HG03045 (cell line): Measurements from ENCODE around the gene SACS.
A peak's percentile ranks its signal among the peaks of the same experiment; 100 is the strongest.
"Not testable (repeated sequence)": the region's sequence is repeated elsewhere in the genome, so short reads cannot be mapped to it uniquely, and the experiment has no call there.

Source experiments
- ATAC-seq: cut with Tn5 transposase; IDR thresholded peaks from one replicate; pipeline ENCODE4 v1.9.1; 2021; ENCODE audit warnings: mild to moderate bottlenecking, moderate library complexity; ENCODE audit not compliant: unreplicated experiment

The SACS gene

GRCh38 chr13:23418776-23419683 lies 14.5 kb downstream of the SACS start:
- ATAC-seq, result no peak

- no peak for ATAC-seq
Measured at GRCh38 chr13:23414682-23415081, 18.8 kb downstream of the SACS start.

- no peak for ATAC-seq
Measured at GRCh38 chr13:23411706-23412105, 21.8 kb downstream of the SACS start.

- no peak for ATAC-seq
Measured at GRCh38 chr13:23411220-23411619, 22.3 kb downstream of the SACS start.

GRCh38 chr13:23408026-23408425 lies 25.5 kb downstream of the SACS start:
- no peak for ATAC-seq

- not testable (repeated sequence) for ATAC-seq
Measured at GRCh38 chr13:23401156-23401555, 32.3 kb downstream of the SACS start.

- no peak for ATAC-seq
Measured at GRCh38 chr13:23399347-23399746, 34.2 kb downstream of the SACS start.

GRCh38 chr13:23394821-23395220 lies 38.7 kb downstream of the SACS start:
- no peak for ATAC-seq

- no peak for ATAC-seq
Measured at GRCh38 chr13:23392925-23393645, 40.4 kb downstream of the SACS start.

GRCh38 chr13:23392313-23392712 lies 41.2 kb downstream of the SACS start:
- no peak for ATAC-seq

- ATAC-seq, result no peak
Measured at GRCh38 chr13:23391752-23392151, 41.8 kb downstream of the SACS start.

GRCh38 chr13:23386533-23386932 lies 47.0 kb downstream of the SACS start:
- no peak for ATAC-seq

GRCh38 chr13:23385931-23386330 lies 47.6 kb downstream of the SACS start:
- no peak for ATAC-seq

GRCh38 chr13:23384111-23384510 lies 49.4 kb downstream of the SACS start:
- peak; percentile 77 for ATAC-seq

- no peak for ATAC-seq
Measured at GRCh38 chr13:23383151-23383550, 50.4 kb downstream of the SACS start.

- no peak for ATAC-seq
Measured at GRCh38 chr13:23381866-23382265, 51.6 kb downstream of the SACS start.

GRCh38 chr13:23380534-23380933 lies 53.0 kb downstream of the SACS start:
- ATAC-seq, result no peak

GRCh38 chr13:23377983-23378632 lies 55.4 kb downstream of the SACS start:
- ATAC-seq, result no peak

GRCh38 chr13:23377579-23377978 lies 55.9 kb downstream of the SACS start:
- ATAC-seq, result no peak

- ATAC-seq, result peak; percentile 91
Measured at GRCh38 chr13:23375001-23375971, 58.2 kb downstream of the SACS start.
